OCI-LY1 (cell line): ENCODE results near the gene RNF125.
"Not testable (repeated sequence)": the region's sequence is repeated elsewhere in the genome, so short reads cannot be mapped to it uniquely, and the experiment has no call there.

Experiments
- H2AFZ ChIP-seq: fragments of 200-600 bp; sonication (generic), shearing (Covaris generic); 2 replicates; pipeline ENCODE4 v1.6.0; 2014; ENCODE audit warnings: antibody characterized with exemption, mild to moderate bottlenecking, low read length
- H3F3A ChIP-seq: fragments of 200-600 bp; sonication (generic), shearing (Covaris generic); 2 replicates; pipeline ENCODE4 v1.6.0; 2014; ENCODE audit warnings: mild to moderate bottlenecking, antibody characterized with exemption, low read length, moderate library complexity; ENCODE audit not compliant: insufficient read depth
- H3K27ac ChIP-seq: fragments of 200-600 bp; sonication (generic); 2 replicates; pipeline ENCODE4 v1.5.1; 2014; ENCODE audit warnings: low read length, mixed run types, mild to moderate bottlenecking, low read depth; ENCODE audit not compliant: poor library complexity, severe bottlenecking
- H3K27me3 ChIP-seq: fragments of 200-600 bp; sonication (generic); 2 replicates; pipeline ENCODE4 v1.6.0; 2014; ENCODE audit warnings: antibody characterized with exemption, mild to moderate bottlenecking, low read length, moderate library complexity; ENCODE audit not compliant: insufficient read depth
- H3K36me3 ChIP-seq: fragments of 200-600 bp; sonication (generic); 2 replicates; pipeline ENCODE4 v1.6.1; 2014; ENCODE audit warnings: mild to moderate bottlenecking, antibody characterized with exemption, low read length, moderate library complexity, mixed read lengths; ENCODE audit not compliant: insufficient read depth
- H3K4me1 ChIP-seq: fragments of 200-600 bp; sonication (generic); 2 replicates; pipeline ENCODE4 v1.5.1; 2014; ENCODE audit warnings: mild to moderate bottlenecking, low read length, moderate library complexity; ENCODE audit not compliant: insufficient read depth, severe bottlenecking
- H3K4me2 ChIP-seq: fragments of 200-600 bp; sonication (generic), shearing (Covaris generic); 2 replicates; pipeline ENCODE4 v1.6.1; 2014; ENCODE audit warnings: low read length
- H3K4me3 ChIP-seq: fragments of 200-600 bp; sonication (generic); 2 replicates; pipeline ENCODE4 v1.5.1; 2014; ENCODE audit warnings: low read length, low read depth, mild to moderate bottlenecking, mixed read lengths; ENCODE audit not compliant: poor library complexity, severe bottlenecking
- H3K79me2 ChIP-seq: fragments of 200-600 bp; shearing (Covaris generic); 2 replicates; pipeline ENCODE4 v1.6.1; 2016; ENCODE audit warnings: mixed run types, low read length, mixed read lengths; ENCODE audit not compliant: insufficient read depth
- H3K9ac ChIP-seq: fragments of 200-600 bp; sonication (generic), shearing (Covaris generic); 2 replicates; pipeline ENCODE4 v1.6.1; 2014; ENCODE audit warnings: mild to moderate bottlenecking, low read length, mixed read lengths
- H3K9me2 ChIP-seq: fragments of 200-600 bp; sonication (generic), shearing (Covaris generic); 2 replicates; pipeline ENCODE4 v1.6.1; 2014; ENCODE audit warnings: low read depth, mild to moderate bottlenecking, low read length, mixed read lengths
- H3K9me3 ChIP-seq: fragments of 200-600 bp; shearing (Covaris generic); 2 replicates; pipeline ENCODE4 v1.6.1; 2014; ENCODE audit warnings: low read length, mixed read lengths
- H4K20me1 ChIP-seq: fragments of 200-600 bp; sonication (generic), shearing (Covaris generic); 2 replicates; pipeline ENCODE4 v1.6.0; 2016; ENCODE audit warnings: mild to moderate bottlenecking, low read length; ENCODE audit not compliant: insufficient read depth
- CTCF ChIP-seq: fragments of 200-600 bp; sonication (generic), shearing (Covaris generic); IDR thresholded peaks from 2 replicates; pipeline ENCODE4 v1.5.1; 2017; ENCODE audit warnings: mild to moderate bottlenecking, antibody characterized with exemption, low read length, moderate library complexity, mixed read lengths
- EZH2 ChIP-seq: fragments of 200-600 bp; sonication (generic), shearing (Covaris generic); IDR thresholded peaks from 2 replicates; pipeline ENCODE4 v1.8.0; 2017; ENCODE audit warnings: borderline replicate concordance, mixed run types, mild to moderate bottlenecking, antibody characterized with exemption, low read length, moderate library complexity, mixed read lengths

Gene RNF125

GRCh38 chr18:31998880-31999412, 19.7 kb upstream of the RNF125 start:
- no peaks in the 10 kb centered on the region for H3F3A ChIP-seq
- H3K79me2 ChIP-seq = no peaks in the 10 kb centered on the region
- no peaks in the 10 kb centered on the region for H3K9me3 ChIP-seq
- no peak overlapping the region for H3K4me3 ChIP-seq
- H3K36me3 ChIP-seq = no peaks in the 10 kb centered on the region
- H3K27ac ChIP-seq = no peak overlapping the region
- TF ChIP-seq CTCF (no peak), EZH2 (no peak)
- H3K4me2 ChIP-seq = no peak overlapping the region
- H2AFZ ChIP-seq = no peak overlapping the region
- H3K9ac ChIP-seq = no peak overlapping the region
- 0 out of 2 replicates have a peak, but pooled peaks cover 4% of the 10 kb centered on the region for H3K27me3 ChIP-seq
- H3K4me1 ChIP-seq = no peaks in the 10 kb centered on the region
- H3K9me2 ChIP-seq = no peaks in the 10 kb centered on the region
- no peaks in the 10 kb centered on the region for H4K20me1 ChIP-seq

DNA sequence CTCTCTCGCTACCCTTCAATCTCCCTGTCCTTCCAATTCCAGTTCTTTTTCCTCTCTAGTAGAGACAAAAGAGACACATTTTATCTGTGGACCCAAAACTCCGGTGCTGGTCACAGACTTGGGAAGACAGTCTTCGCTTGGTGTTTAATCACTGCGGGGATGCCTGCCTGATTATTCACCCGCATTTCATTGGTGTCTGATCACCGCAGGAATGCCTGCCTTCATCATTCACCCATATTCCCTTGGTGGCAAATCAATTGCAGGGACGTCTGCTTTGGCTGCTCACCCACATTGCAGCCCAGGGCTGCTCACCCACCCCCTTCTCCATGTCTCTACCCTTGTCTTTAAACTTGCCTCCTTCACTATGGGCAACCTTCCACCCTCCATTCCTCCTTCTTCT, 17.5 kb upstream of the RNF125 start:
- H3K9me2 ChIP-seq, H3K27ac ChIP-seq, H2AFZ ChIP-seq, H3K9ac ChIP-seq, H3K4me1 ChIP-seq, H3K9me3 ChIP-seq, H3K4me2 ChIP-seq, H3K79me2 ChIP-seq, H3K27me3 ChIP-seq, H4K20me1 ChIP-seq, H3K36me3 ChIP-seq, H3K4me3 ChIP-seq, H3F3A ChIP-seq: not testable (repeated sequence)

- not testable (repeated sequence) for H4K20me1 ChIP-seq, H3K79me2 ChIP-seq, H2AFZ ChIP-seq, H3K9me3 ChIP-seq, H3K4me3 ChIP-seq, H3K4me1 ChIP-seq, H3F3A ChIP-seq, H3K4me2 ChIP-seq, H3K27me3 ChIP-seq, H3K9me2 ChIP-seq, H3K36me3 ChIP-seq, H3K27ac ChIP-seq, H3K9ac ChIP-seq
Observed at GRCh38 chr18:32003822-32004221, 14.8 kb upstream of the RNF125 start.

- Histone ChIP-seq H3K9me3 (no peaks in the 10 kb centered on the region), H3K27ac (no peak overlapping the region), H4K20me1 (no peaks in the 10 kb centered on the region), H3F3A (no peaks in the 10 kb centered on the region), H2AFZ (no peak overlapping the region), H3K9ac (no peak overlapping the region), H3K36me3 (no peaks in the 10 kb centered on the region), H3K79me2 (no peaks in the 10 kb centered on the region), H3K4me1 (no peaks in the 10 kb centered on the region), H3K9me2 (no peaks in the 10 kb centered on the region), H3K4me2 (no peak overlapping the region), H3K4me3 (no peak overlapping the region), H3K27me3 (no peaks in the 10 kb centered on the region; the same call in 1 of the 2 replicates)
- TF ChIP-seq EZH2 (no peak), CTCF (no peak)
Observed at GRCh38 chr18:32010124-32010721, 8.4 kb upstream of the RNF125 start.
